Stimulated activated CD8-positive, alpha-beta memory T cell treated with anti-CD3 and anti-CD28 coated beads, Interleukin-12 subunit alpha, Interleukin-12 subunit beta, amount 100 ng/mL, for 24 hours (primary cell): Measurements from ENCODE around the gene BCO1.
A peak's percentile ranks its signal among the peaks of the same experiment; 100 is the strongest.

Experiments
- DNase-seq: peaks from one replicate; pipeline ENCODE4 v3.0.0-alpha.2; 2020; ENCODE audit errors: extremely low read depth

Gene BCO1

GRCh38 chr16:81275795-81276194 is 37.3 kb downstream of the BCO1 start:
- no peak for DNase-seq

GRCh38 chr16:81276323-81276722 is 37.8 kb downstream of the BCO1 start:
- no peak for DNase-seq

- no peak for DNase-seq
Observed at GRCh38 chr16:81277541-81278080, 39.1 kb downstream of the BCO1 start.

GRCh38 chr16:81278526-81278925 is 40.0 kb downstream of the BCO1 start:
- DNase-seq = no peak

- DNase-seq = no peak
Observed at GRCh38 chr16:81279392-81279791, 40.9 kb downstream of the BCO1 start.

- no peak for DNase-seq
Observed at GRCh38 chr16:81280393-81280792, 41.9 kb downstream of the BCO1 start.

GRCh38 chr16:81283044-81283443 is 44.6 kb downstream of the BCO1 start:
- no peak for DNase-seq

GRCh38 chr16:81284995-81285600 is 46.6 kb downstream of the BCO1 start:
- DNase-seq = no peak

GRCh38 chr16:81286190-81286589 is 47.7 kb downstream of the BCO1 start:
- no peak for DNase-seq

- no peak for DNase-seq
Observed at GRCh38 chr16:81291117-81291516, 52.6 kb downstream of the BCO1 start.

- no peak for DNase-seq
Observed at GRCh38 chr16:81292936-81293335, 54.4 kb downstream of the BCO1 start.

GRCh38 chr16:81293909-81294802 is 55.7 kb downstream of the BCO1 start:
- no peak for DNase-seq

GRCh38 chr16:81296631-81297030 is 58.1 kb downstream of the BCO1 start:
- DNase-seq = no peak

GRCh38 chr16:81307770-81308169 is 69.3 kb downstream of the BCO1 start:
- DNase-seq = no peak

- DNase-seq = no peak
Observed at GRCh38 chr16:81310045-81310644, 71.7 kb downstream of the BCO1 start.

GRCh38 chr16:81311762-81312161 is 73.3 kb downstream of the BCO1 start:
- no peak for DNase-seq

- DNase-seq = no peak
Observed at GRCh38 chr16:81313701-81314602, 75.5 kb downstream of the BCO1 start.

- peak; percentile 78 for DNase-seq
Observed at GRCh38 chr16:81314603-81315270, 76.2 kb downstream of the BCO1 start, which contains the start of gene GAN. TSS of gene GAN (plus strand) at chr16:81314962. CDS start at chr16:81315114, 152 bp downstream.

- DNase-seq = peak; percentile 17
Observed at GRCh38 chr16:81315271-81316175, 77.0 kb downstream of the BCO1 start.

GRCh38 chr16:81316176-81316496 is 77.6 kb downstream of the BCO1 start:
- DNase-seq = no peak
